Tibial nerve (tissue), 4 donors: ENCODE results near the gene CORO2B. TPM values are rescaled to one million over a fixed set of nuclear protein-coding genes. Genes with fewer than 3 reads are reported as not detected.

Experiments used
- DNase-seq, 2 donors: peaks; one replicate each; pipeline ENCODE4 v3.0.0-alpha.2; 2019; ENCODE audit warnings: low spot score in 2 of 2
- H3K27ac ChIP-seq, 4 donors: fragments of 200-600 bp; sonication (generic) in 3 of 4; one replicate each; pipeline ENCODE4 v1.5.1; 2017 to 2019; ENCODE audit warnings: mild to moderate bottlenecking in 1 of 4
- H3K27me3 ChIP-seq, 2 donors: fragments of 200-600 bp; sonication (generic) in 1 of 2; one replicate each; pipeline versions ENCODE4 v1.5.1 to v1.6.0; 2017 to 2019
- H3K36me3 ChIP-seq, 3 donors: fragments of 200-600 bp; sonication (generic); one replicate each; pipeline ENCODE4 v1.5.1; 2018 to 2019
- H3K4me1 ChIP-seq, 4 donors: fragments of 200-600 bp; sonication (generic) in 3 of 4; one replicate each; pipeline ENCODE4 v1.5.1; 2017 to 2019
- H3K4me3 ChIP-seq, 4 donors: fragments of 200-600 bp; sonication (generic) in 3 of 4; one replicate each; pipeline ENCODE4 v1.5.1; 2017 to 2019; ENCODE audit warnings: mild to moderate bottlenecking in 1 of 4, moderate library complexity in 1 of 4
- H3K9me3 ChIP-seq, 4 donors: fragments of 200-600 bp; sonication (generic) in 3 of 4; one replicate each; pipeline ENCODE4 v1.5.1; 2017 to 2019
- EP300 ChIP-seq, 2 donors: sonication (generic); formaldehyde crosslinking; IDR thresholded peaks; one replicate each; pipeline ENCODE4 v1.6.1; 2017; ENCODE audit warnings: antibody characterized with exemption in 2 of 2, mild to moderate bottlenecking in 1 of 2
- POLR2A ChIP-seq, 2 donors: fragments of 450-650 bp; IDR thresholded peaks; one replicate each; pipeline ENCODE4 v1.6.1; 2017; ENCODE audit warnings: antibody characterized with exemption in 2 of 2, mild to moderate bottlenecking in 2 of 2, moderate library complexity in 2 of 2
- WGBS, 2 donors: methylation state at CpG; one replicate each; pipeline ENCODE4 v1.1.5; 2018; 5-methylcytosine and 5-hydroxymethylcytosine counted together
- total RNA-seq, 4 donors: library from RNA; depleted of rRNA; stranded (reverse); fragments of >200 nt; gene quantifications; one replicate each; pipeline ENCODE4 v1.1.0, GENCODE V29; 2016
- TF ChIP-seq, protein P1 (sequence below), 5 experiments: fragments of 200-600 bp in 3 of 5; fragments of 450-650 bp in 2 of 5; sonication (generic) in 3 of 5; IDR thresholded peaks; one replicate each; pipeline ENCODE4 v1.5.1; 2016 to 2019; ENCODE audit warnings: antibody characterized with exemption in 5 of 5, mild to moderate bottlenecking in 3 of 5, moderate library complexity in 2 of 5

CORO2B gene
- total RNA-seq, 4 donors from 2014 or later, result 6.3 to 12.6 (median 9.6) TPM

DNA sequence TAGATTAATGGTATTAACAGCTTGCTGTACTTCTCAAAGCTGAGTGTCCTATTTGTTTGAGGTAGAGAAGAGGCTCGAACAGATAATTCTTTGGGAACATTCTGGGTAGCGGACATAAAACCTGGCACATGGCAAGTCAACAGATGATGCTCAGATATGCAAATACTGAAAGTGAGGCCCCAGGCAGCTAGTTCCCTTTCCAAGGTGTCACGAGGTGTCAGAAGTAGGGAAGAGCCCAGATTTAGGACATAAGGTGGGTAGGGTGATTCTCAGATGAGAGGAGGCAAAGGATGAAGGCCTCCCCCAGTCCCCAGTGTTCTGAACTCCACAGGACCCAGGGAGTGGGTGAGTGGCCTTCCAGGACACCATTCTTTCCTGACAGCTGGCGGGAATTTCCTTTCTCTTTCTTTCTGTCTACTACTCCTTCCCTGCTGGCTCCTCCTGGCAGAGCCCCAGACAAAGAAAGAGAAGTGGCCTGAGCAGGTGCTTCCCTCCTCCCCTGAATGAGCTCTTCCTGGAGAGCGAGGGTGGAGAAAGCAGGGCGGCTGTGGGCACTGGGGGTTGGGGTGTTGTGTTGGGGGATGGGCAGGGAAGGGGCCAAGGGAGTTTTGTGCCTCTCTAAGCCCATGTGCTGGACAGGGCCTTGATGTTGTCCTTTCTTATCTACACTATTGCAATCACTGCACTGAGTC, 87.5 kb downstream of the CORO2B start:
- Histone ChIP-seq H3K27me3 (no peaks in the 10 kb centered on the region), H3K36me3 (no peaks in the 10 kb centered on the region), H3K9me3 (no peaks in the 10 kb centered on the region), H3K4me1 (peaks cover 0 to 7% (median 0%) of the 10 kb centered on the region in 4 donors), H3K4me3 (no peak overlapping the region), H3K27ac (no peak overlapping the region)
- TF ChIP-seq EP300 (IDR thresholded peaks at IDR 0.05), result no peak
- TF ChIP-seq POLR2A (IDR thresholded peaks at IDR 0.05), result no peak
- TF ChIP-seq, protein P1, sequence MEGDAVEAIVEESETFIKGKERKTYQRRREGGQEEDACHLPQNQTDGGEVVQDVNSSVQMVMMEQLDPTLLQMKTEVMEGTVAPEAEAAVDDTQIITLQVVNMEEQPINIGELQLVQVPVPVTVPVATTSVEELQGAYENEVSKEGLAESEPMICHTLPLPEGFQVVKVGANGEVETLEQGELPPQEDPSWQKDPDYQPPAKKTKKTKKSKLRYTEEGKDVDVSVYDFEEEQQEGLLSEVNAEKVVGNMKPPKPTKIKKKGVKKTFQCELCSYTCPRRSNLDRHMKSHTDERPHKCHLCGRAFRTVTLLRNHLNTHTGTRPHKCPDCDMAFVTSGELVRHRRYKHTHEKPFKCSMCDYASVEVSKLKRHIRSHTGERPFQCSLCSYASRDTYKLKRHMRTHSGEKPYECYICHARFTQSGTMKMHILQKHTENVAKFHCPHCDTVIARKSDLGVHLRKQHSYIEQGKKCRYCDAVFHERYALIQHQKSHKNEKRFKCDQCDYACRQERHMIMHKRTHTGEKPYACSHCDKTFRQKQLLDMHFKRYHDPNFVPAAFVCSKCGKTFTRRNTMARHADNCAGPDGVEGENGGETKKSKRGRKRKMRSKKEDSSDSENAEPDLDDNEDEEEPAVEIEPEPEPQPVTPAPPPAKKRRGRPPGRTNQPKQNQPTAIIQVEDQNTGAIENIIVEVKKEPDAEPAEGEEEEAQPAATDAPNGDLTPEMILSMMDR (IDR thresholded peaks at IDR 0.05), result no peak
- 74 to 76% methylated on average over 6 of the region's 6 CpGs for WGBS, 2 donors
- DNase-seq, result no peak

DNA sequence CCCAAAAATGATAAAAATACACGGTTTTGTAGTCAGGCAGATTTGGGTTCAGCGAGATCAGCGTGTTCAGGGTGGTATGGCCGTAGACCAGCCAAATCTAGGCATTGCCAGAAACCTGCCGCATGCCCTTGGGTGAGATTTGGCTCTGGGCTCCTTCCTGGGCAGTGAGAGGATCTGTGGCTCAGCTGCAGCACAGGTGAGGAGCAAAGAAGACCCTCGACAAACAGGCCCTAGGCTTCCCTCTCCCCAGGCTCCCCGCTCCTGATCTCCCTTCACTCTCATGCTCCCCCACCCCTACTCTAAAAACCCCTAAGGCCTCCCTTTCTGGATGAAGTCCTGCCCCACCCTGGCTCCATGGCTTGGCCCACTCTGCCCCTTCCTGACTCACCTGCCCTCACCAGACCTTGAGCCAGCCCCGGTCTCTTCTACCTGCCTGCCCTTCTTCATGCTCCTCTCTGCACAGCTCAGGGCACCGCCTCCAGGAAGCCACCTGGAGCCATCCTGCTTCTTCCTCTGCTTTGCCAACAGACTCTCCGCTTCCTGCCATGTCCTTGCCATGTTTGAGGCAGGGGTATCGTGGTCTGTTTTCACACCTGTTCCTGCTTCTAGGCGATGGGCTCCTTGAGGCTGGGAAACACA, 88.1 kb downstream of the CORO2B start:
- Histone ChIP-seq H3K36me3 (no peaks in the 10 kb centered on the region), H3K4me1 (peaks cover 0 to 7% (median 0%) of the 10 kb centered on the region in 4 donors), H3K27ac (no peak overlapping the region), H3K4me3 (no peak overlapping the region), H3K27me3 (no peaks in the 10 kb centered on the region), H3K9me3 (no peaks in the 10 kb centered on the region)
- DNase-seq, result no peak
- WGBS, 2 donors, result 86 to 87% methylated on average over 12 of the region's 12 CpGs
- TF ChIP-seq POLR2A (IDR thresholded peaks at IDR 0.05), result no peak
- TF ChIP-seq EP300 (IDR thresholded peaks at IDR 0.05), result no peak
- TF ChIP-seq, protein P1 (IDR thresholded peaks at IDR 0.05), result no peak

DNA sequence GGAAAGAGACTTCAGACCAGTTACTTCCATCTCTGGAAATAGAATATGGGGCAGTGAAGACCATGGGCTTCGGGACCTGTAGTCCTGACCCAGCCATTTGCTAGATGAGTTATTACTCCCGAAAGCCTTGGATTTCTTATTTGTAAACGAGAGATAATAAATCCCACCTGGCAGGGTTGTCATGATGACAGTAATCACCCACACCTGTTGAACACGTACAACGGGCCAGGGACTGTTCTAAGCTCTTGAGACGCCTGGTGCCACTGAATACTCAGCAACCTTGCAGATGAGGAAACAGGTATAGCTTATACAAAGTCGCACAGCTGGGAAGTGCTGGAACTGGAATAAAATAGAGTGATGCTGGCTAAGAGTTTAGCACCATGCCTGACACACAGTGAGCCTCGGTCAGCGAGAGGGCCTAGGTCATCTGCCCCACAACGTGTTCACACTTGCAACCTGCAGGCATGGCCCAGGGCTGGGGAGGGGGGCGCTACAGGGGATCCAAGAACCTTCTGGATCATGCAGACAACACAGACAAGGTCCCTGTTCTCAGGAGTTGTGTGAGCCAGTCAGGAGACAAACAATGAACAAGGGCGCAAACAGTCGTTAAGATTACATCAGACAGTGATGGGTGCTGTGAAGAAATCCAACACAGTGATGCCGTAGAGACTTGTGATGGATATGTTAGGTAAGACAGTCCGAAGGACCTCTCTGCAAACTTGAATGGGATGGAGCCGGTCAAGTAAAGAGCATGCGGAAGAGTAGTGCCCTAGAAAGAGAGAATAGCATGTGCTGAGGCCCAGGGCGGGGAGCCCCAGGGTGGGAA, 89.2 kb downstream of the CORO2B start:
- peaks cover 0 to 7% (median 0%) of the 10 kb centered on the region in 4 donors for H3K4me1 ChIP-seq
- TF ChIP-seq EP300 (IDR thresholded peaks at IDR 0.05) (no peak), POLR2A (IDR thresholded peaks at IDR 0.05) (no peak)
- TF ChIP-seq, protein P1 (IDR thresholded peaks at IDR 0.05), result no peak
- WGBS, 2 donors, result 86 to 89% methylated on average over 18 of the region's 18 CpGs
- no peaks in the 10 kb centered on the region for H3K9me3 ChIP-seq
- H3K27ac ChIP-seq, result no peak overlapping the region
- DNase-seq, result no peak
- H3K27me3 ChIP-seq, result no peaks in the 10 kb centered on the region
- no peak overlapping the region for H3K4me3 ChIP-seq
- H3K36me3 ChIP-seq, result no peaks in the 10 kb centered on the region

DNA sequence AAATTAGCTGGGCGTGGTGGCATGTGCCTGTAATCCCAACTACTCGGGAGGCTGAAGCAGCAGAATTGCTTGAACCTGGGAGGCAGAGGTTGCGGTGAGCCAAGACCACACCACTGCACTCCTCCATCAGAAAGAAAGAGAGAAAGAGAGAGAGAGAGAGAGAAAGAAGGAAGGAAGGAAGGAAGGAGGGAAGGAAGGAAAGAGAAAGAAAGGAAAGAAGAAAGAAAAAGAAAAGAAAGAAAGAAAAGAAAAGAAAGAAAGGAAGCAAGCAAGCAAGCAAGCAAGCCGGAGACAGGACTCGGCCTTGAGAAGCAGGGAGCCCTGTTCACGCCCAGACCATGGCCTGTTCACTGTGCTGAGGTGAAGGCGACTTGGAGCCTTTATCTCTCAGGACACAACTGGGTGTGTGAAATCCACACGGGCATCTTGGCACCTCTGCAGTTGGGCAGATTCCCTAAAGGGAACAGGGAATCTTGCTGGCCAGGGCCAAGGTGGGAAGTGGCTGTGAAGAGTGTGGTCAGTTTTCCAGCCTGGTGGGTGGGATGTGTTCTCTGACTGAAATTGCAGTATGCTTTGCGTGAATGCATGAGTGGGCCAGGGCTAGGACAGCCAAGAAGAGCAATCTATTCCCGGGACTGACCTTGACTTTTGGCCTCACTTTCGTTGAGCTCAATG, 90.3 kb downstream of the CORO2B start:
- H3K27ac ChIP-seq, result no peak overlapping the region
- WGBS, 2 donors, result 61 to 68% methylated on average over 11 of the region's 11 CpGs
- no peaks in the 10 kb centered on the region for H3K36me3 ChIP-seq
- H3K4me3 ChIP-seq, result no peak overlapping the region
- DNase-seq, result no peak
- H3K4me1 ChIP-seq, result peaks cover 0 to 11% (median 0%) of the 10 kb centered on the region in 4 donors
- TF ChIP-seq EP300 (IDR thresholded peaks at IDR 0.05), result no peak
- no peak for TF ChIP-seq POLR2A (IDR thresholded peaks at IDR 0.05)
- TF ChIP-seq, protein P1 (IDR thresholded peaks at IDR 0.05), result no peak
- no peaks in the 10 kb centered on the region for H3K27me3 ChIP-seq
- no peaks in the 10 kb centered on the region for H3K9me3 ChIP-seq
